GM12878 (cell line): ENCODE measurements around the gene EPS8.

Experiments used
- GABPA ChIP-seq: IDR thresholded peaks from 2 replicates; pipeline ENCODE4 v1.6.1; 2014; ENCODE audit warnings: antibody characterized with exemption, low read depth, mild to moderate bottlenecking, inconsistent platforms
- PAX8 ChIP-seq: fragments of 450-650 bp; IDR thresholded peaks from 2 replicates; pipeline ENCODE4 v1.6.1; 2017; ENCODE audit warnings: mild to moderate bottlenecking, moderate library complexity
- POLR2AphosphoS5 ChIP-seq: IDR thresholded peaks from 2 replicates; pipeline ENCODE4 v1.6.1; 2011; ENCODE audit warnings: mild to moderate bottlenecking, low read length, inconsistent platforms
- TCF3 ChIP-seq: IDR thresholded peaks from 2 replicates; pipeline ENCODE4 v1.6.1; 2012; ENCODE audit warnings: low read depth, mild to moderate bottlenecking, low read length, borderline replicate concordance; ENCODE audit not compliant: insufficient read depth

GRCh38 chr12:15636060-15636890, 152.9 kb downstream of the EPS8 start:
- no peak for TF ChIP-seq GABPA
- TF ChIP-seq PAX8, result no peak
- TF ChIP-seq TCF3, result no peak
- no peak for TF ChIP-seq POLR2AphosphoS5
